ENCODE measurements around the gene KLHL12. TPM values are rescaled to one million over a fixed set of nuclear protein-coding genes. Genes with fewer than 3 reads are reported as not detected.
"Not testable (repeated sequence)": the region's sequence is repeated elsewhere in the genome, so short reads cannot be mapped to it uniquely, and the experiment has no call there.

KLHL12 gene
- total RNA-seq, 4 donors from 2014 or later: 15.3 to 23.4 (median 20.8) TPM

- Histone ChIP-seq H3K4me1 (no peaks in the 10 kb centered on the region), H3K36me3 (peaks cover 5 to 81% (median 40%) of the 10 kb centered on the region in 3 donors), H3K4me3 (no peak overlapping the region), H3K27me3 (no peaks in the 10 kb centered on the region), H3K27ac (no peak overlapping the region), H3K9me3 (no peaks in the 10 kb centered on the region)
- WGBS, 2 donors: 83 to 93% methylated on average over 1 of the region's 1 CpG
- DNase-seq (ENCODE audit: low spot score in 2 of 2): no peak
- no peak for TF ChIP-seq EP300 (IDR thresholded peaks at IDR 0.05)
- no peak for TF ChIP-seq POLR2A (IDR thresholded peaks at IDR 0.05)
- no peak for TF ChIP-seq CTCF (IDR thresholded peaks at IDR 0.05)
These were observed 15.4 kb upstream of the KLHL12 start for GRCh38 chr1:202942426-202942825.

- WGBS, 2 donors: 85 to 89% methylated on average over 4 of the region's 4 CpGs
These were observed 14.3 kb upstream of the KLHL12 start for GRCh38 chr1:202941372-202941771.

GRCh38 chr1:202940561-202940960 is 13.5 kb upstream of the KLHL12 start:
- no peaks in the 10 kb centered on the region for H3K27me3 ChIP-seq
- DNase-seq (ENCODE audit: low spot score in 2 of 2): no peak
- no peak overlapping the region for H3K27ac ChIP-seq
- H3K36me3 ChIP-seq: peaks cover 5 to 62% (median 37%) of the 10 kb centered on the region in 3 donors
- H3K4me3 ChIP-seq: no peak overlapping the region
- no peak for TF ChIP-seq EP300 (IDR thresholded peaks at IDR 0.05)
- TF ChIP-seq CTCF (IDR thresholded peaks at IDR 0.05): no peak
- TF ChIP-seq POLR2A (IDR thresholded peaks at IDR 0.05): no peak
- no peaks in the 10 kb centered on the region for H3K4me1 ChIP-seq
- H3K9me3 ChIP-seq: no peaks in the 10 kb centered on the region

More at GRCh38 chr1:202941372-202941771, 14.3 kb upstream of the KLHL12 start:
- no peak for TF ChIP-seq EP300 (IDR thresholded peaks at IDR 0.05)
- TF ChIP-seq CTCF (IDR thresholded peaks at IDR 0.05): no peak
- no peak for TF ChIP-seq POLR2A (IDR thresholded peaks at IDR 0.05)
- peaks cover 5 to 70% (median 40%) of the 10 kb centered on the region in 3 donors for H3K36me3 ChIP-seq
- no peak overlapping the region for H3K27ac ChIP-seq
- H3K27me3 ChIP-seq: no peaks in the 10 kb centered on the region
- H3K4me3 ChIP-seq: no peak overlapping the region
- DNase-seq (ENCODE audit: low spot score in 2 of 2): no peak
- H3K4me1 ChIP-seq: no peaks in the 10 kb centered on the region
- no peaks in the 10 kb centered on the region for H3K9me3 ChIP-seq

GRCh38 chr1:202938287-202938925 is 11.4 kb upstream of the KLHL12 start:
- Histone ChIP-seq H3K36me3 (peaks cover 5 to 41% (median 22%) of the 10 kb centered on the region in 3 donors), H3K4me1 (no peaks in the 10 kb centered on the region), H3K9me3 (no peaks in the 10 kb centered on the region), H3K27me3 (no peaks in the 10 kb centered on the region), H3K27ac (no peak overlapping the region), H3K4me3 (no peak overlapping the region)
- 76 to 82% methylated on average over 5 of the region's 5 CpGs for WGBS, 2 donors
- TF ChIP-seq EP300 (IDR thresholded peaks at IDR 0.05): no peak
- no peak for TF ChIP-seq CTCF (IDR thresholded peaks at IDR 0.05)
- no peak for DNase-seq (ENCODE audit: low spot score in 2 of 2)

- not testable (repeated sequence) for H3K4me1 ChIP-seq; H3K9me3 ChIP-seq; H3K27ac ChIP-seq; H3K4me3 ChIP-seq; DNase-seq (ENCODE audit: low spot score in 2 of 2); H3K27me3 ChIP-seq
- peaks cover 0 to 21% (median 7%) of the 10 kb centered on the region in 3 donors for H3K36me3 ChIP-seq
- WGBS, 2 donors: 100% methylated on average over 1 of the region's 6 CpGs
These were observed 9.4 kb upstream of the KLHL12 start for GRCh38 chr1:202936409-202936808.

All from tibial nerve (tissue), 4 donors.